HepG2 (cell line): ENCODE data around the gene CAMK2N2. TPM values are rescaled to one million over a fixed set of nuclear protein-coding genes. Genes with fewer than 3 reads are reported as not detected.

Source experiments
- FOSL2 ChIP-seq: sonication (generic); formaldehyde crosslinking; IDR thresholded peaks from 2 replicates; pipeline ENCODE4 v1.4.0; 2020; ENCODE audit warnings: missing genetic modification reagents
- ISX ChIP-seq: sonication (generic); formaldehyde crosslinking; conservative IDR thresholded peaks from 2 replicates; pipeline ENCODE4 v1.5.0; 2020; ENCODE audit warnings: missing genetic modification reagents
- NFYC ChIP-seq: IDR thresholded peaks from 2 replicates; pipeline ENCODE4 v1.6.1; 2016; ENCODE audit warnings: missing genetic modification reagents, missing compliant biosample characterization
- RFX3 ChIP-seq: IDR thresholded peaks from 2 replicates; pipeline ENCODE4 v1.6.1; 2016; ENCODE audit warnings: missing biosample characterization, missing genetic modification reagents
- ZNF557 ChIP-seq: sonication (generic); formaldehyde crosslinking; IDR thresholded peaks from 2 replicates; pipeline ENCODE4 v1.4.0; 2020; ENCODE audit warnings: missing genetic modification reagents
- ZNF781 ChIP-seq: sonication (generic); formaldehyde crosslinking; IDR thresholded peaks from 2 replicates; pipeline ENCODE4 v1.5.1; 2020; ENCODE audit warnings: borderline replicate concordance, mild to moderate bottlenecking, missing genetic modification reagents; ENCODE audit errors: not compliant biosample characterization
- polyA plus RNA-seq, 8 experiments: library from polyadenylated mRNA; depleted of rRNA in 3 of 8; stranded (reverse) in 7 of 8; unstranded in 1 of 8; fragments of >200 nt; fragmentation: Illumina TruSeq in 4 of 8; extraction: Trizol in 4 of 8; gene quantifications; 2 replicates each; pipeline versions ENCODE4 v1.2.1 to v1.2.3, GENCODE V29; 2011 to 2016; ENCODE audit warnings: low read depth in 4 of 8, missing spikeins in 1 of 8, mixed read lengths in 1 of 8; ENCODE audit not compliant: insufficient read depth in 1 of 8
- total RNA-seq, 5 experiments: library from RNA; depleted of rRNA; stranded (reverse); fragments of >200 nt; fragmentation: Illumina TruSeq; extraction: Trizol; gene quantifications; 2 replicates each; pipeline ENCODE4 v1.2.3, GENCODE V29; 2016; ENCODE audit warnings: low read depth in 1 of 5
- TF ChIP-seq, protein P1 (sequence below): sonication (generic); formaldehyde crosslinking; IDR thresholded peaks from 2 replicates; pipeline ENCODE4 v1.4.0; 2020; ENCODE audit warnings: missing genetic modification reagents
- TF ChIP-seq, protein P2 (sequence below): sonication (generic); formaldehyde crosslinking; IDR thresholded peaks from 2 replicates; pipeline ENCODE4 v1.5.1; 2020; ENCODE audit warnings: missing genetic modification reagents, mild to moderate bottlenecking, borderline replicate concordance
- TF ChIP-seq, protein P3 (sequence below): fragments of 450-650 bp; IDR thresholded peaks from 2 replicates; pipeline ENCODE4 v1.6.1; 2016
- TF ChIP-seq, protein P4 (sequence below): fragments of 450-650 bp; IDR thresholded peaks from 2 replicates; pipeline ENCODE4 v1.6.1; 2017
- TF ChIP-seq, protein P5 (sequence below): IDR thresholded peaks from 2 replicates; pipeline ENCODE4 v1.6.1; 2012; ENCODE audit warnings: low read depth, low read length, improper control_type of control experiment
- TF ChIP-seq, protein P6 (sequence below): sonication (generic); formaldehyde crosslinking; IDR thresholded peaks from 2 replicates; pipeline ENCODE4 v1.4.0; 2020; ENCODE audit warnings: missing genetic modification reagents; ENCODE audit errors: not compliant biosample characterization
- TF ChIP-seq, protein P7 (sequence below): sonication (generic); formaldehyde crosslinking; conservative IDR thresholded peaks from 2 replicates; pipeline ENCODE4 v1.4.0; 2020; ENCODE audit warnings: missing genetic modification reagents

The CAMK2N2 gene
- total and polyA plus RNA-seq, 2 of the 13 experiments (the other 11 are each of a cell fraction or from before 2014, with no cell fraction given) = 0.12 to 0.27 TPM

DNA sequence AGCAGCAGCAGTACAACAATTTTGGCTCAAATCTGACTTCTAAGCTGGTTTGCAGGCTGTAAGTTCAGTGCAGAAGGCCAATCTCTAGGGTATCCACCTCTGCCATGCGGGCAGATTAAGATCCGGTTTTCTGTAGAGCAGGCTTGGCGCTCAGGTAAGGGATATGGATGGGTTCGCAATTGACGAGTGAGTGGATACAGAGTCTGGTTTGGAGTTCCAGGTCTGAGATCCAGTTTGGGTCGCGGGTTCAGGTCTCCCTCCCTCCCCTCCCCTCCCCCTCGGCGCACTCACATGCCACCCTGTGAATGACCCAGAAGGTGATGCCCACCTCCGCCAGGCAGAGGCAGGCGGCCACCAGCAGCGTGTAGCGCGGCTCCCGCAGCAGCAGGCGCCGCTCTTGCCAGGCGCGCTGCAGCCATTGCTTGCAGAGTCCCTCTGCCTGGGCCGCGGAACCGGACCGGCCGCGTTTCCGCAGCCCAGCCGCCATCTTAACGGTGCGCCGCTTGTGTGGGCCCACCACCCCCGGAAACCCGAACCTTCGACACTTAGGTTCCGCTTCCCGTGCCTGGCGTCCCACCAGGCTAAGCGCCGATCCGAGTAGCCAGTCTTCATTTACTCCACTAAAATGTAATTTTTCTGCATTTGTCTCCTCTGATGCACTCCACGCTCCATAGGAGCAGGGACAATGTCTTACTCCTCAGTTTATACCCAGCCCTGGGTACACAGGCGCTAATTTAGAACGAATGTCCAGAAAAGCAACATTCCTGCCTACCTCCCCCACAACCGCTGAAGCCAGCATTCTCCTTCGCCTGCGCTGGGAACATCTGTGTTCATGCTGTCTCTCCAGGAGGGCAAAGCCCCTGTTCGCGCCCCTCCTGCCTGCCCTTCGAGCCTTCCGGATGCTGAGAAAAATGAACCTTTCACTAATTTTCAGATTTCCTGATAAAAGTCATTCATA, 12.6 kb downstream of the CAMK2N2 start, which contains the start of gene ALG3 (continued):
- TF ChIP-seq, protein P1, sequence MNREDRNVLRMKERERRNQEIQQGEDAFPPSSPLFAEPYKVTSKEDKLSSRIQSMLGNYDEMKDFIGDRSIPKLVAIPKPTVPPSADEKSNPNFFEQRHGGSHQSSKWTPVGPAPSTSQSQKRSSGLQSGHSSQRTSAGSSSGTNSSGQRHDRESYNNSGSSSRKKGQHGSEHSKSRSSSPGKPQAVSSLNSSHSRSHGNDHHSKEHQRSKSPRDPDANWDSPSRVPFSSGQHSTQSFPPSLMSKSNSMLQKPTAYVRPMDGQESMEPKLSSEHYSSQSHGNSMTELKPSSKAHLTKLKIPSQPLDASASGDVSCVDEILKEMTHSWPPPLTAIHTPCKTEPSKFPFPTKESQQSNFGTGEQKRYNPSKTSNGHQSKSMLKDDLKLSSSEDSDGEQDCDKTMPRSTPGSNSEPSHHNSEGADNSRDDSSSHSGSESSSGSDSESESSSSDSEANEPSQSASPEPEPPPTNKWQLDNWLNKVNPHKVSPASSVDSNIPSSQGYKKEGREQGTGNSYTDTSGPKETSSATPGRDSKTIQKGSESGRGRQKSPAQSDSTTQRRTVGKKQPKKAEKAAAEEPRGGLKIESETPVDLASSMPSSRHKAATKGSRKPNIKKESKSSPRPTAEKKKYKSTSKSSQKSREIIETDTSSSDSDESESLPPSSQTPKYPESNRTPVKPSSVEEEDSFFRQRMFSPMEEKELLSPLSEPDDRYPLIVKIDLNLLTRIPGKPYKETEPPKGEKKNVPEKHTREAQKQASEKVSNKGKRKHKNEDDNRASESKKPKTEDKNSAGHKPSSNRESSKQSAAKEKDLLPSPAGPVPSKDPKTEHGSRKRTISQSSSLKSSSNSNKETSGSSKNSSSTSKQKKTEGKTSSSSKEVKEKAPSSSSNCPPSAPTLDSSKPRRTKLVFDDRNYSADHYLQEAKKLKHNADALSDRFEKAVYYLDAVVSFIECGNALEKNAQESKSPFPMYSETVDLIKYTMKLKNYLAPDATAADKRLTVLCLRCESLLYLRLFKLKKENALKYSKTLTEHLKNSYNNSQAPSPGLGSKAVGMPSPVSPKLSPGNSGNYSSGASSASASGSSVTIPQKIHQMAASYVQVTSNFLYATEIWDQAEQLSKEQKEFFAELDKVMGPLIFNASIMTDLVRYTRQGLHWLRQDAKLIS = no peak
- TF ChIP-seq FOSL2 (CRISPR knock-in tag) (peak; percentile 56), NFYC (CRISPR knock-in tag) (peak; percentile 51), ZNF781 (no peak), RFX3 (CRISPR knock-in tag) (no peak), ISX (CRISPR knock-in tag) (0 out of 2 replicates have a peak, but pooled peaks have one; percentile 54), ZNF557 (CRISPR knock-in tag) (peak; percentile 75; the same call in 1 of the 2 replicates)
- TF ChIP-seq, protein P2, sequence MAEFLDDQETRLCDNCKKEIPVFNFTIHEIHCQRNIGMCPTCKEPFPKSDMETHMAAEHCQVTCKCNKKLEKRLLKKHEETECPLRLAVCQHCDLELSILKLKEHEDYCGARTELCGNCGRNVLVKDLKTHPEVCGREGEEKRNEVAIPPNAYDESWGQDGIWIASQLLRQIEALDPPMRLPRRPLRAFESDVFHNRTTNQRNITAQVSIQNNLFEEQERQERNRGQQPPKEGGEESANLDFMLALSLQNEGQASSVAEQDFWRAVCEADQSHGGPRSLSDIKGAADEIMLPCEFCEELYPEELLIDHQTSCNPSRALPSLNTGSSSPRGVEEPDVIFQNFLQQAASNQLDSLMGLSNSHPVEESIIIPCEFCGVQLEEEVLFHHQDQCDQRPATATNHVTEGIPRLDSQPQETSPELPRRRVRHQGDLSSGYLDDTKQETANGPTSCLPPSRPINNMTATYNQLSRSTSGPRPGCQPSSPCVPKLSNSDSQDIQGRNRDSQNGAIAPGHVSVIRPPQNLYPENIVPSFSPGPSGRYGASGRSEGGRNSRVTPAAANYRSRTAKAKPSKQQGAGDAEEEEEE (CRISPR knock-in tag) = no peak
- TF ChIP-seq, protein P3, sequence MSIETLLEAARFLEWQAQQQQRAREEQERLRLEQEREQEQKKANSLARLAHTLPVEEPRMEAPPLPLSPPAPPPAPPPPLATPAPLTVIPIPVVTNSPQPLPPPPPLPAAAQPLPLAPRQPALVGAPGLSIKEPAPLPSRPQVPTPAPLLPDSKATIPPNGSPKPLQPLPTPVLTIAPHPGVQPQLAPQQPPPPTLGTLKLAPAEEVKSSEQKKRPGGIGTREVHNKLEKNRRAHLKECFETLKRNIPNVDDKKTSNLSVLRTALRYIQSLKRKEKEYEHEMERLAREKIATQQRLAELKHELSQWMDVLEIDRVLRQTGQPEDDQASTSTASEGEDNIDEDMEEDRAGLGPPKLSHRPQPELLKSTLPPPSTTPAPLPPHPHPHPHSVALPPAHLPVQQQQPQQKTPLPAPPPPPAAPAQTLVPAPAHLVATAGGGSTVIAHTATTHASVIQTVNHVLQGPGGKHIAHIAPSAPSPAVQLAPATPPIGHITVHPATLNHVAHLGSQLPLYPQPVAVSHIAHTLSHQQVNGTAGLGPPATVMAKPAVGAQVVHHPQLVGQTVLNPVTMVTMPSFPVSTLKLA = peak; percentile 24; the same call in 1 of the 2 replicates
- TF ChIP-seq, protein P4, sequence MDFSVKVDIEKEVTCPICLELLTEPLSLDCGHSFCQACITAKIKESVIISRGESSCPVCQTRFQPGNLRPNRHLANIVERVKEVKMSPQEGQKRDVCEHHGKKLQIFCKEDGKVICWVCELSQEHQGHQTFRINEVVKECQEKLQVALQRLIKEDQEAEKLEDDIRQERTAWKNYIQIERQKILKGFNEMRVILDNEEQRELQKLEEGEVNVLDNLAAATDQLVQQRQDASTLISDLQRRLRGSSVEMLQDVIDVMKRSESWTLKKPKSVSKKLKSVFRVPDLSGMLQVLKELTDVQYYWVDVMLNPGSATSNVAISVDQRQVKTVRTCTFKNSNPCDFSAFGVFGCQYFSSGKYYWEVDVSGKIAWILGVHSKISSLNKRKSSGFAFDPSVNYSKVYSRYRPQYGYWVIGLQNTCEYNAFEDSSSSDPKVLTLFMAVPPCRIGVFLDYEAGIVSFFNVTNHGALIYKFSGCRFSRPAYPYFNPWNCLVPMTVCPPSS = no peak
- TF ChIP-seq, protein P5, sequence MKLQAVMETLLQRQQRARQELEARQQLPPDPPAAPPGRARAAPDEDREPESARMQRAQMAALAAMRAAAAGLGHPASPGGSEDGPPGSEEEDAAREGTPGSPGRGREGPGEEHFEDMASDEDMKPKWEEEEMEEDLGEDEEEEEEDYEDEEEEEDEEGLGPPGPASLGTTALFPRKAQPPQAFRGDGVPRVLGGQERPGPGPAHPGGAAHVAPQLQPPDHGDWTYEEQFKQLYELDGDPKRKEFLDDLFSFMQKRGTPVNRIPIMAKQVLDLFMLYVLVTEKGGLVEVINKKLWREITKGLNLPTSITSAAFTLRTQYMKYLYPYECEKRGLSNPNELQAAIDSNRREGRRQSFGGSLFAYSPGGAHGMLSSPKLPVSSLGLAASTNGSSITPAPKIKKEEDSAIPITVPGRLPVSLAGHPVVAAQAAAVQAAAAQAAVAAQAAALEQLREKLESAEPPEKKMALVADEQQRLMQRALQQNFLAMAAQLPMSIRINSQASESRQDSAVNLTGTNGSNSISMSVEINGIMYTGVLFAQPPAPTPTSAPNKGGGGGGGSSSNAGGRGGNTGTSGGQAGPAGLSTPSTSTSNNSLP = no peak
- TF ChIP-seq, protein P6, sequence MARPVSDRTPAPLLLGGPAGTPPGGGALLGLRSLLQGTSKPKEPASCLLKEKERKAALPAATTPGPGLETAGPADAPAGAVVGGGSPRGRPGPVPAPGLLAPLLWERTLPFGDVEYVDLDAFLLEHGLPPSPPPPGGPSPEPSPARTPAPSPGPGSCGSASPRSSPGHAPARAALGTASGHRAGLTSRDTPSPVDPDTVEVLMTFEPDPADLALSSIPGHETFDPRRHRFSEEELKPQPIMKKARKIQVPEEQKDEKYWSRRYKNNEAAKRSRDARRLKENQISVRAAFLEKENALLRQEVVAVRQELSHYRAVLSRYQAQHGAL (CRISPR knock-in tag) = peak; percentile 84
- TF ChIP-seq, protein P7, sequence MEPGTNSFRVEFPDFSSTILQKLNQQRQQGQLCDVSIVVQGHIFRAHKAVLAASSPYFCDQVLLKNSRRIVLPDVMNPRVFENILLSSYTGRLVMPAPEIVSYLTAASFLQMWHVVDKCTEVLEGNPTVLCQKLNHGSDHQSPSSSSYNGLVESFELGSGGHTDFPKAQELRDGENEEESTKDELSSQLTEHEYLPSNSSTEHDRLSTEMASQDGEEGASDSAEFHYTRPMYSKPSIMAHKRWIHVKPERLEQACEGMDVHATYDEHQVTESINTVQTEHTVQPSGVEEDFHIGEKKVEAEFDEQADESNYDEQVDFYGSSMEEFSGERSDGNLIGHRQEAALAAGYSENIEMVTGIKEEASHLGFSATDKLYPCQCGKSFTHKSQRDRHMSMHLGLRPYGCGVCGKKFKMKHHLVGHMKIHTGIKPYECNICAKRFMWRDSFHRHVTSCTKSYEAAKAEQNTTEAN (CRISPR knock-in tag) = no peak
